NCI-H128 (cell line): Measurements from ENCODE around the gene NLGN3.
A peak's percentile ranks its signal among the peaks of the same experiment; 100 is the strongest.

Experiments
- DNase-seq: peaks from one replicate; lab custom pipeline; 2025; ENCODE audit not compliant: unreplicated experiment; lab: John Stamatoyannopoulos, UW

Gene NLGN3

DNA sequence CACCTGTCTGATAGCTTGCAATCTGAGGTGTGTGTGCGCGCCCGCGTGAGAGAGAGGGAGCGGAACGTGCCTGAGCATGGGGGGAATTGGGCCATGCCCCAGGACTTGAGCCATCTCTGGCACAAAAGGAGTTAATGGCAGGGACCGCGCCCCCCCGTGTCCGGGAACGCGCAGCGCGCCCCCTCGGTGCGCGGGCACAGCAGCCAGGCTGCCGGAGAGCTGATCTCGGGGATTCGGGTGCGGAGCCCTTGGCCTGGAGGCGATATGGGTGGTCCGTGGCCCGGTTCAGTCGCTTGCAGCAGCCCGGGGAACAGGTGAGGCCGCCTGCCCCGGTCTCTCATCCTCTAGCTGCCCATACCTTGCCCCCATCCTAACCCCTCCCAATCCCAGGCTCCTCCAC, at the start of gene NLGN3:
Gene NLGN3, plus strand, starts transcription at position 191 of the 400 bp plus-strand sequence. CDS start 2,909 bp downstream, outside the sequence.
- no peak for DNase-seq

DNA sequence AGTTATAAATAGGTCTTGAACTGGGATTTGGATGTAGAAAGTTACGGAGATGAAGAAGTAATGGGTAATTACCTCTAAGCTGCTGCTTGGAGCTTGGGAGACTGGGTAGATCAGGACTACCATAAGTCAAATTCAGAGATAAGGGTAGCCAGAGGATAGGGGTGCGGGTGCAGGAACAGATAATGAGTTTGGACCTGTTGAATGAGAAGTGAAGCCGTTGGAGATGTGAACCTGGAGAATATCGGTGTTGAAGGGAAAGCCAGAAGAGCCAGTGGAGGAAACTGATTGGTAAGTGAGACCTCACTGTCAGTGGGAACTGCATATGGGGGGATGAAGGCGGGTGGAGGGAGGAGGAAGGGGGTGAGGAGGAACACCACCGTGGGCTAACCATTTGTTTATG, 49.6 kb upstream of the NLGN3 start:
- DNase-seq = no peak

DNA sequence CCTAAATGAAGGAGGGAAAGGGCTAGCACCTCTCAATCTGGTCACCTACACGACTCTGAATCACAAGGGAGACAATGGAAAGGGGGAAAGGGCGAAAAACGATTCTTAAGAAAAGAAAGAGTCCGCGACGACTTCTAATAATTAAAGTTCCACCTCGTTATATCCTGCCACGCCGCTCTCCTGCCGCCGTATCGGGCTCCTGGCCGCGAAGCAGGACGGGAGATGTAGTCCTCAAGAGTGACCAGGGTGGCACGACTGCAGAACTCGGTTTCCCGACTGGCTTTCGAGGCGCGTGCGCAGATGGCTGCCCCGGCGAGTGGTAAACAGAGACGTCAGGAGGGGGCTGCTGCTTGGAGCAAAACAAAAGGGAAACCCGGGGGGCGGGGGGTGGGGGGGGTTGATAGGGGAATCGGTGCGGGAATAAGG, 49.1 kb upstream of the NLGN3 start, which contains the start of gene FOXO4:
Gene FOXO4, plus strand, starts transcription at position 297 of the 426 bp plus-strand sequence. CDS start 678 bp downstream, outside the sequence.
- DNase-seq = peak; percentile 63

DNA sequence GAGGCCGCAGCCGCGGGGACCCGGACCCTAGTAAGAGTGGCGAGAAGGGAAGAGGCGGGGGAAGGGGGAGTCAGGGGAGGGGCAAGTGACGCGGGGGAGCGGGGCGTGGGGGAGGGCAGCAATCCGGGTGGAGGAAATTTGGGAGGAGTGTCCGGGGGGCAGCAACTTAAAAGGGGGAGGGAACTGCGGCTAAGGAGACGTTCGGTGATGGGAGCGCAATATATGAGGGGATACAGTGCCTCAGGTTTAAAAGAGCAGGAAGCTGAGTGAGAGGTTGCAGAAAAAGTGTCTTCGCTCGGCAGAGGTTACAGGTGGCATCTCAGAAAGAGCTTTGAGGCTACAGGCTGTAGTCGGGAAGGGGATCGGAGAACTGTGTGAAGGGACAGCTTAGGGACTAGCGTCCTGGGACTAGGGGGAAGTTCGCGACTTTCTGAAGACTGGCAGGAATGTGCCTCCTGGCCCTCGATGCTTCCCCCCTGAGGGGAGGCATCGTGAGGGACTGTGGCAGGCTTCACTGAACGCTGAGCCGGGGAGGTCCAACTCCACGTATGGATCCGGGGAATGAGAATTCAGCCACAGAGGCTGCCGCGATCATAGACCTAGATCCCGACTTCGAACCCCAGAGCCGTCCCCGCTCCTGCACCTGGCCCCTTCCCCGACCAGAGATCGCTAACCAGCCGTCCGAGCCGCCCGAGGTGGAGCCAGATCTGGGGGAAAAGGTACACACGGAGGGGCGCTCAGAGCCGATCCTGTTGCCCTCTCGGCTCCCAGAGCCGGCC, 48.5 kb upstream of the NLGN3 start:
- no peak for DNase-seq

DNA sequence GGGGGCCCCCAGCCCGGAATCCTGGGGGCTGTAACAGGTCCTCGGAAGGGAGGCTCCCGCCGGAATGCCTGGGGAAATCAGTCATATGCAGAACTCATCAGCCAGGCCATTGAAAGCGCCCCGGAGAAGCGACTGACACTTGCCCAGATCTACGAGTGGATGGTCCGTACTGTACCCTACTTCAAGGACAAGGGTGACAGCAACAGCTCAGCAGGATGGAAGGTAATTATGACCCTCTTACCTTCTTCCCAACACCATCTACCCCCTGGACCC, 47.9 kb upstream of the NLGN3 start:
- DNase-seq = no peak

DNA sequence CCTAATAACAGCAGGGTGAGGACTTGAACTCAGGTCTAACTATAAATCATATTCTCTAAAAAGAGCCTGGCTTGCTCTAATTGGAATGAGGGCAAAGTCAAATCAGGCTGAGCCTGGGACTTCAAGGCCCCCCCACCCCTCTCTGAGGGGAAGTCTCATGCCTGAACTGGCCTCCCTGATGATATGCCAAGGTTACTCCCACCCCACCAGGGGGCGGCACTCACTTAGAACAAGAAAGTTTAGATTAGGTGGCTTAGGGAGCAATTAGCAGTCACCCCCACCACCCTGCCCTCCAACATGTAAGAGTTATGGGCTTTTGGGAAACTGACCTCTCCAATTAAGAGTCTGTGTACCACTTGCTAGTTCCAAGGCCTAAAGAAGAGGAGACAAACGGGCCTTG, 46.3 kb upstream of the NLGN3 start:
- DNase-seq = no peak

DNA sequence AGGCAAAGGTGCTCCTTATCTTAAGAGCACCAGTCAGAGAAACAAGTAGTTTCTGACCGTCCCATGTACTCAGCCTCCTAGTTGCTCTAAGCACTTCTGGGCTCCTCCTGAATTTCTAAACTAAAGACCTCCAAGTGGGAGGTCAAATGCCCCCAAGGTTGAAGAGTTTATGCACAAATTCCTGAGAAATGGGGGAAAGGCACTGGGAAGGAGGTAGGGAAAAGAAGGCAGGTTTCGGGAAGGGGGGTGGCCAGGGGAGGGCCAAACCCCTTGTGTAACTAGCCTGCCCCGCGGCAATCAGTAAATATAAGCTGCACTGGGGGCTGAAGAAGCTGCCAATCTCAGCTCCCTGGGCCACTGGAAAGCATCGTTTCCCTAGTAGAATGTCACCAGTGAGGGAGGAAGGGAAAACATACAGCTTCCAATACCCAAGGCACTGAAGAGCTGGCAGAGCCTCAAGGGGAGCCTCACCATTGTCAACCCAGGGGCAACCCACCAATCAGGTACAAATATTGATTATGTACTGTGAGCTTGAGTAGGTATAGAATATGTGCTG, 45.6 kb upstream of the NLGN3 start:
- DNase-seq = no peak

DNA sequence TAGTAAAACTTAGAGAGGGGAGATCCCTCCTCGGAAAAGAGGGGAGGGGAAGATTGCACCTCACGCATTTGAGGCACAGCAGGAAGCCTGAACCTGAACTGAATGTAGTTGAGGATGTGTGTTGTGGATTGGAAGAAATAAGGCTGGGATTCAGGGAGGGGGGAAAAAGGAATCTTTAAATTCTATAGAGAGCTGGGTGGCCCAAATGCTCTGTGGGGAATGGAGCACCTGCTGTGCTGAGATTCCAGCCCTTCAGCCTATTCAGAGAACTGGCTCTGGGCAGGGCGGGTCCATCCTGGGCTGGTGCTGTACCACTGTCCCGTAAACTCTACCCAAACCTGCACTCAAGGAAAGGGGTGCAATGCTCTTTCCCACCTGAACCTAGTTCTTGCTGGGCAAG, 44.9 kb upstream of the NLGN3 start:
- no peak for DNase-seq

DNA sequence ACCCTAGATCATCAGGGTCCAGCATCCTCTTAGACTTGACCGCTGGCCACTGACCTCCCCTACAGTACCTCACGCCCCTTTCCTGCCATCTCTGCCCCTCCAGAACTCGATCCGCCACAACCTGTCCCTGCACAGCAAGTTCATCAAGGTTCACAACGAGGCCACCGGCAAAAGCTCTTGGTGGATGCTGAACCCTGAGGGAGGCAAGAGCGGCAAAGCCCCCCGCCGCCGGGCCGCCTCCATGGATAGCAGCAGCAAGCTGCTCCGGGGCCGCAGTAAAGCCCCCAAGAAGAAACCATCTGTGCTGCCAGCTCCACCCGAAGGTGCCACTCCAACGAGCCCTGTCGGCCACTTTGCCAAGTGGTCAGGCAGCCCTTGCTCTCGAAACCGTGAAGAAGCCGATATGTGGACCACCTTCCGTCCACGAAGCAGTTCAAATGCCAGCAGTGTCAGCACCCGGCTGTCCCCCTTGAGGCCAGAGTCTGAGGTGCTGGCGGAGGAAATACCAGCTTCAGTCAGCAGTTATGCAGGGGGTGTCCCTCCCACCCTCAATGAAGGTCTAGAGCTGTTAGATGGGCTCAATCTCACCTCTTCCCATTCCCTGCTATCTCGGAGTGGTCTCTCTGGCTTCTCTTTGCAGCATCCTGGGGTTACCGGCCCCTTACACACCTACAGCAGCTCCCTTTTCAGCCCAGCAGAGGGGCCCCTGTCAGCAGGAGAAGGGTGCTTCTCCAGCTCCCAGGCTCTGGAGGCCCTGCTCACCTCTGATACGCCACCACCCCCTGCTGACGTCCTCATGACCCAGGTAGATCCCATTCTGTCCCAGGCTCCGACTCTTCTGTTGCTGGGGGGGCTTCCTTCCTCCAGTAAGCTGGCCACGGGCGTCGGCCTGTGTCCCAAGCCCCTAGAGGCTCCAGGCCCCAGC, 43.8 kb upstream of the NLGN3 start:
- no peak for DNase-seq

DNA sequence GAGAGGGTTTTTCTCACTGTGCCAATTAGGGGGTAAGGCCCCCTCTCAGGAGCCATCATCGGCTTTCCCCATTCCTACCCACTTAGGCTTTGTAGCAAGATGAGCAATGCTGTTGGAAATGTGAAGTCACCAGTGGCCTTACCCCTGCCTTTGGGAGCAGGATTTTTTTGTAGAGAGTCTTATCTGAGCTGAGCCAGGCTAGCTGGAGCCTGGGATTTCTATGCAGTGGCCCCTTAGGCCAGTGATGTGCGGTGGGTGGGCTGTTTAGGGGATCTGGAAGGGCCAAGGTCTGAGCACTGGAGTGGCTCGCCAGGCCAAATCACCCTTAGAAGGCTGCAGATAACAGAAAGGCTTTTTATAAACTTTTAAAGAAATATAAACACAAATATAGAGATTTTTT, 42.3 kb upstream of the NLGN3 start:
- DNase-seq = no peak

DNA sequence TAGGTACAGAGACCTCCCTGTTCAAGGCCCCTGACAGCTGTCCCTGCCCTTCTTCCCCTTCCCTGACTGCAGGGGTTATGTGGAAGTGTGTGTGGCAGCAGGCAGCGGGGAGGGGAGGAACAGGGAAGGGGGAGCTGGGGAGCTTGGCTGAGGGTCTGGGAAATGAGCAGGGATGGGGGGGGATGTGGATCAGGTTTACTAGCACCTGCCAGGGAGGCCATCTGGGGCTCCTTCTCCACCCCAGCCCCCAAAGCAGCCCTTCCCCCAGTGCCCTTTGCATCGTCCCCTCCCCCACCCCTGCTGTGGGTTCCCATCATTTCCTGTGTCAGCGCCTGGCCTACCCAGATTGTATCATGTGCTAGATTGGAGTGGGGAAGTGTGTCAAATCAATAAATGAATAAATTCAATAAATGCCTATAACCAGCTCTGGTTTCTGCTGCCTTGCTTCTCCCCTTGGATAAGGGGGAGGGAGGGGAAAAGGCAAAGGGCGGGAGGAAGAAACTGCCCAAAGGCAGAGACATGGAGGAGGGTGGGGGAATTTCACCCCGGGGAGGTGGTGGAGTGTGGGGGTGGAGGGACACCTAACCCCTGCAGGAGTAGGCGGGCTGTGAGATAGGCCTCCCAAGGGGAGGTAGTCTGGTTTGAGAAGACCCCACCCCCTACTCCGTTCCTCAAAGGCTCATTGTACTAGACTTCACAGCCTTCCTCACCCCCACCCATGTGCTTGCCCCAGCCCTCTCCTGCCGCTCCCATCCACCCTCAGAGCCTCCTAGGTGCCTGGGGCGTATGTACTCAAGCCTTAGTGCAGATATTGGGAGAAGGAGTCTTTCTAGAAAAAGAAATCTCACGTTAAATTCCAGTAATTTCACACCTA, 41.3 kb upstream of the NLGN3 start:
- DNase-seq = no peak

DNA sequence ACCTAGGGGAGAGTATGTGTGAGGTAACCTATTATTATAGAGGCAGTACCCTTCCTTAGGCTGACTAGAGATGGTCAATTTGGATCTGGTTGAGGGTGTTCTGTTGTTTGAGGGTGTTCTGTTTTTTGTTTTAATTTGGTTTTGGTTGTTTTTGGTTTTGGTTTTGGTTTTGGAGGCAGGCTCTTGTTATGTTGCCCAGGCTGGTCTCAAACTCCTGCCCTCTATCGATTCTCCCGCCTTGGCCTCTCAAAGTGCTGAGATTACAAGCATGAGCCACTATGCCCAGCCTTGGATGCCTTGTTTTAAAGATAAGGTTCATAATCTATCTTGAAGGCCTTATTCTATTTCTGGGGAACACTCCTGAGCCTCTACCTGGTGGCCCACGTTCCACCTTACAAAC, 39.0 kb upstream of the NLGN3 start:
- DNase-seq = no peak

DNA sequence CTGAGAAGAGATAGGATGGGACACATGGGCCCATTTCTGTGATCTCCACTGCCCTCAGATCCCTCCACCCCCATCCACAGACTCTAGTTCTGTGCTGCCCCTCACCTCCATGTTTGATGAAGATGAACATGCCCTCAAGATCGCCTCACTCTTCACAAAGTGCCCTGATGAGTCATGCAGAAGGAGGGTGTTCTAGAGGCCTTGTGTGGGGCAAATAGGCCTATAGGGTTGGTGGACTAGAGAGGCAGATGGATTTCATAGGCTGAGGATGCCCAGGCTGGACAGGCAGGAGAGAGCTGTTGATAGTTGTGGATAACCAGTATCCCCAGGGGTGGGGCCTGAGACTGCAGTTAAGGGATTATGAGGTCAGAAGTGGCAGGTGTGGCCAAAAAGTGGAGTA, 38.2 kb upstream of the NLGN3 start, which contains the start of gene CXorf65:
Gene CXorf65, minus strand, starts transcription at position 314 of the 400 bp plus-strand sequence. Its CDS starts 184 bp downstream, at position 130.
- no peak for DNase-seq

DNA sequence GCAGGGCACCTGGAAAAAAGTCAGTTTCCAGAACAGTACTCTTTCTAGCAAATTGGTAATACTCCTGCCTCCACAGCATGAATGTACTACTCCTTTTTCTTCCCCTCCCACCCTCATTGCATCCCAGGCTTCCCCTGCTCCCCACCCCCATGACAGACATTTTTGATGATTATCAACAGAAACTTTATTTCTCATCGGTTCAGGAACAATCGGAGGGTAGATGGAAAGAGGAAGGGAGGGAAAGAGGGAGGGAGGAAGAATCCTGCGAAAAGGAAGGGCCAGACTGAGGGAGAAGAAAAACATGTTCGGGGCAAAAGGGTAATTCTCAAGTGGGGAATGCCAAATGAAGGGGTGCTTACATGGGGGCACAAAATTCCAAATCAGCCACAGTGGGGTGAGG, 37.4 kb upstream of the NLGN3 start:
- DNase-seq = no peak

DNA sequence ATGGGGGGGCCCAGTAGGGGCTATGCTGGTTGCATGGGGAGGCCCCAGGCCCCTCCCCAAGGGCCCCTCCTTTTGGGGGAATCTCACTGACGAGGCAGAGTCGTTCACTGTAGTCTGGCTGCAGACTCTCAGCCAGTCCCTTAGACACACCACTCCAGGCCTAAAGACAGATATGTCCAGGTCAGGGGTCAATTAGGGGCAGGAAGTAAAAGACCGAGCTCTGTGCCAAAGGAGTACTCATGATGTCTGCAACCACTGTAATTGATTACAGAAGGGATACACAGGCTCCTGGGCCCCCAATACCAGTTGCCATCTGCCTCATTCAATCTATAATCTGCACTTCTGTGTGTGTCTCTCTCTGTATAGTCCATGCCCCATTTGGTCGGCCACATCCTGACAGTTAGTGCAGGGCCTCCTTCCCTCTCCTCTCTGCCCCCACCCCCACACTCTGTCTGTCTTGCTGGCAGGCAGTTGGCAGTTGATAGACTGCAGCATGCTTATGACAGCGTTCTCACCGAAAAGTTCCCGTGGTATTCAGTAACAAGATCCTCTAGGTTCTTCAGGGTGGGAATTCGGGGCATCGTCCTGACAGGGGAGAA, 36.8 kb upstream of the NLGN3 start:
- no peak for DNase-seq

DNA sequence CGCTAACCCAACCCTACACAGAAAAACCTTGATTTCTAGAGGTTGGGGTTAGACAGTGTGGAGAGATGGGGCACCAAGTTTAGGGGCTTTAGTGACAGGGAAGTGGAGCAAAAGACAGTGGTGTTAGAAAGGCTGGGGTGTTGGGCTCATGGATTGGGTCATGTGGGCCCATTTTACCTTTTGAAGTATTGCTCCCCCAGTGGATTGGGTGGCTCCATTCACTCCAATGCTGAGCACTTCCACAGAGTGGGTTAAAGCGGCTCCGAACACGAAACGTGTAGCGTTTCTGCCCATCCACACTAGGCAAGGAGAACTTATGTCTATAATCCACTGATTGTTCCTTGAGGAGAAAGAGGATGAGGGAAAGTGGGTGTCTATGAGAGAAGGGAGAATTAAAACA, 35.6 kb upstream of the NLGN3 start:
- DNase-seq = no peak

DNA sequence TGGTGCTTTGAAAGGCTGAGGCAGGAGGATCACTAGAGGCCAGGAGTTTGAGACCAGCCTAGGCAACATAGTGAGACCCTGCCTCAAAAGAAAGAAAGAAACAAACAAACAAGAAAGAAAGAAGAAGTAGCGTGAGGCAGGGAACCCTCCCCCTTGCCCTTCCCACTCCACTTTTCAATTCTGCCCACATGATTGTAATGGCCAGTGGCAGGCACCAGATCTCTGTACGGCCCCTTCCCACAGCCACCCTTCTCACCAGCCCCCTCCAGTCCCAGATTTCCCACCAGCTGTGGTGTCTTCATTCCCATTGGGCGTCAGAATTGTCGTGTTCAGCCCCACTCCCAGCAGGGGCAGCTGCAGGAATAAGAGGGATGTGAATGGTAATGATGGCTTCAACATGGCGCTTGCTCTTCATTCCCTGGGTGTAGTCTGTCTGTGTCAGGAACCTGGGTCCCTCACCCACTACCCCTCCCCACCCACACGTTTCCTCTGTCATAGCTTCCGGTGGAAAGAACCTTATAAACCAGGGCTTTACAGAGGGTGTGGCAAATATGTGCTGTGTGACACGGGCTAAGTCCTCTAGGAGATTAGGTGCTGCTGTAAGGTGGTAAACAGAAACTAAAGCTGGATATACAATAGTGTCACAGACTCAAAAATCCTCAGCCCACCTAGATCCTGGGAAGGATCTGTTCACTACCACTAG, 33.3 kb upstream of the NLGN3 start, which contains the start of gene IL2RG:
Gene IL2RG, minus strand, starts transcription at position 437 of the 703 bp plus-strand sequence. Its CDS starts 38 bp downstream, at position 399.
- DNase-seq = no peak

DNA sequence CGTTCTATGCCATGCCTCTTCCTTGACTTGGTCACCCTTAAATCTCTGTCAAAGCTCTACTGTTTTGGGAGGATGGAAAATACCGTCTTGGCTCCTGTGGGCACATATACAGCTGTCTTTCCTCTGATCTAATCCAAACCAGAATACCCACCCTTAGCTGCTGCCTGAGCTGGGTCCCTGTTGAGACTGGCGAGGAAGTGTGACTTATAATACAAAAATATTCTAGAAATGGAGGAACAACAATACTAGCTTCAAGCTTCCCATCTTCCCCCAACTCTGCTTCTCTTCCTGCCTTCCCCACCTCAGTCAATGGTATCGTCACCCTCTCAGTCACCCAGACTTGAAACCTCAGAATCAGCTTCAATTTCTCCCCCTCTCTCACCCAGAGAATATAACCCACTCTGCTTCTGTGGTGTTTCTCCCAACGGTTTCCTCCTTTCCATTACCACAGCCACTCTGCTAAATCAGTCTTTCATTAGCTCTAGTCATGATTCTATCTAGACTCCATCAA, 32.7 kb upstream of the NLGN3 start:
- no peak for DNase-seq

DNA sequence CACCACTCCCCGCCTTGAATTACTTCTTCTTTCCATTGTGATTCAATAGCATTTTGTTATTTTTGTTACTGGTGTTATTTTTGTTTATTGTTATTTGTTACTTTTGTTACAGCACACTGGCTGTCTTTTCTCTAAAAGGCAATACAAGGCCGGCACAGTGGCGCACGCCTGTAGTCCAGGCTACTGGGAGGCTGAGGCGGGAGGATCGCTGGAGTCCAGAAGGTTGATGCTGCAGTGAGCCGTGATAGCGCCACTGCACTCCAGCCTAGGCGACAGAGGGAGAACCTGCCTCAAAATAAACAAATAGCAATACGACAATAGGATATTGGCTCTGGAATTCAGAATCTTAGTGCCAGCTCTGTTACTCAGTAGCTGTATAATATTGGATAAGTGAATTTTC, 27.3 kb upstream of the NLGN3 start:
- no peak for DNase-seq
